HepG2 (cell line): ENCODE measurements around the gene EPN2.

Experiments
- KLF9 ChIP-seq: IDR thresholded peaks from 2 replicates; pipeline ENCODE4 v1.6.1; 2016; ENCODE audit warnings: low read depth
- POLR2A ChIP-seq, 2 experiments: IDR thresholded peaks; 2 replicates each; pipeline ENCODE4 v1.6.1; 2011; ENCODE audit warnings: low read depth in 2 of 2, low read length in 2 of 2, mild to moderate bottlenecking in 1 of 2, moderate library complexity in 1 of 2; ENCODE audit not compliant: insufficient read depth in 1 of 2

DNA sequence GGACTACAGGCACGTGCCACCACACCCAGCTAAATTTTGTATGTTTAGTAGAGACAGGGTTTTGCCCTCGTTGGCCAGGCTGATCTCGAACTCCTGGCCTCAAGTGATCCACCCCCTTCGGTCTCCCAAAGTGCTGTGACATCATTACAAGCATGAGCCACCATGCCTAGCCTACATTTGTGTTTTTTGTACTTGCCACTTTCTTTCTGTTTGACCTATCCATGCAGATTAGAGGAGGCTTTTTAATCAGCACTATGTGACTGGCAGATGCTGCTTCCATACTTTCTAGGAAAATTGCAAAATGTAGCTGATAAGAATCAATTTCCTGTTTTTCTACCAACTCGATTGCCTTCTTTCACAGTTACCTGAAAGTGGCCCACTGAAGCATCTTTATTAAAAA, 68.1 kb downstream of the EPN2 start:
- TF ChIP-seq KLF9 (no peak), POLR2A (IDR thresholded peaks at IDR 0.05; ENCODE audit: insufficient read depth in 1 of 2, low read depth in 2 of 2, low read length in 2 of 2) (no peak)
